Nephron (organoid): Measurements from ENCODE around the gene PDCD4.

Experiments used
- H3K27ac Mint-ChIP-seq, 3 experiments: 2 replicates each; pipeline ENCODE4 v1.8.0; 2020; ENCODE audit warnings: mixed read lengths in 3 of 3, mild to moderate bottlenecking in 2 of 3, moderate library complexity in 1 of 3
- H3K27me3 Mint-ChIP-seq: 2 replicates; pipeline ENCODE4 v1.8.0; 2021; ENCODE audit warnings: low read depth, mild to moderate bottlenecking, moderate library complexity, mixed read lengths
- H3K36me3 Mint-ChIP-seq: 2 replicates; pipeline ENCODE4 v1.8.0; 2020; ENCODE audit warnings: low read depth, mixed read lengths
- H3K4me1 Mint-ChIP-seq: 2 replicates; pipeline ENCODE4 v1.8.0; 2020; ENCODE audit warnings: mixed read lengths
- H3K4me3 Mint-ChIP-seq, 3 experiments: 2 replicates each; pipeline ENCODE4 v1.8.0; 2020; ENCODE audit warnings: mild to moderate bottlenecking in 3 of 3, mixed read lengths in 3 of 3, moderate library complexity in 2 of 3
- H3K9me3 Mint-ChIP-seq: 2 replicates; pipeline ENCODE4 v1.8.0; 2020; ENCODE audit warnings: mixed read lengths
- CTCF ChIP-seq, 3 experiments: fragments of 200-600 bp; sonication (generic); IDR thresholded peaks; one replicate each; pipeline ENCODE4 v1.5.0; 2021; ENCODE audit warnings: antibody characterized with exemption in 3 of 3; ENCODE audit not compliant: unreplicated experiment in 3 of 3

The PDCD4 gene

DNA sequence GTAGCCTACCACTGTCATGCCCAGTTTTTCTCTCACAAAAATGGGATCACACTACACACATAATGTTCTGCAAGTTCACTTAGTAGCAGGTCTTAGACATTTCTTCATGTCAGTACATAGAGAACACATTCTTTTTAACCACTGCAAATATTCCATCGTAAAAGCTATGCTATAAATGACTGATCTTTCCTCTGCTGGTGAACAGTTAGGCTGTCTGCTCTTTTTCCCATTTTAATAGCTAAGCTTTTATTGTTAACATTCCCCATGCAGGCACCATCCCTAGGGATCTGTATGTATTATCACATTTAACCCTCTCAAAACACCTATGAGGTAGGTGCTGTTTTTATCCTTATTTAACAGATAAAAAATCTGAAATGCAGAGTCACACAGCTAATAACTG, 46.2 kb upstream of the PDCD4 start:
- peak overlapping the region; percentile 64 to 97 (median 64) for H3K27ac Mint-ChIP-seq

DNA sequence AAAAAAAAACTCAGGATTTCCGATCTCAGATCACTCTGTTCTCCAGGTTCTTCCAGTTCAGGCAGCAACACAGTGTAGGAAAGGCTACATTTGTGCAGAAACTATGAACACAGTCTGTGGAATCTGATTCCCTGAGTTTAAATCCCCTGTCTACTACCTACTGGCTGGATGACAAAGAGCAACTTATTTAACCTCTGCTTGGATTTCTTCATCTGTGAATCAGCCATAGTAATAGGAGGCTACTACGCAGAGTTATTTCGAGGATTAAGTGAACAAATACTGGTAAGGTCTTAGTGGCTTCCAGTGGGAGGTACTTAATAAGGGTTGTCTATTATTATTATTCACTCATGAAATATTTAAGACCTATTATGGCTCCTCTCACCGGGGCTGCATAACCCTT, 44.3 kb upstream of the PDCD4 start:
- H3K27ac Mint-ChIP-seq, result peak overlapping the region; percentile 40 to 81 (median 58)
- TF ChIP-seq CTCF (IDR thresholded peaks at IDR 0.05; ENCODE audit: unreplicated experiment in 3 of 3), result no peak
- no peak overlapping the region for H3K4me3 Mint-ChIP-seq
- peaks cover 4% of the 10 kb centered on the region for H3K27me3 Mint-ChIP-seq
- H3K9me3 Mint-ChIP-seq, result no peaks in the 10 kb centered on the region
- no peaks in the 10 kb centered on the region for H3K36me3 Mint-ChIP-seq
- H3K4me1 Mint-ChIP-seq, result peaks cover 51% of the 10 kb centered on the region

More for the DNA sequence above, 46.2 kb upstream of the PDCD4 start:
- Mint-ChIP-seq H3K4me3 (no peak overlapping the region), H3K4me1 (peaks cover 69% of the 10 kb centered on the region), H3K36me3 (no peaks in the 10 kb centered on the region), H3K9me3 (no peaks in the 10 kb centered on the region), H3K27me3 (no peaks in the 10 kb centered on the region)
- TF ChIP-seq CTCF (IDR thresholded peaks at IDR 0.05; ENCODE audit: unreplicated experiment in 3 of 3), result no peak

DNA sequence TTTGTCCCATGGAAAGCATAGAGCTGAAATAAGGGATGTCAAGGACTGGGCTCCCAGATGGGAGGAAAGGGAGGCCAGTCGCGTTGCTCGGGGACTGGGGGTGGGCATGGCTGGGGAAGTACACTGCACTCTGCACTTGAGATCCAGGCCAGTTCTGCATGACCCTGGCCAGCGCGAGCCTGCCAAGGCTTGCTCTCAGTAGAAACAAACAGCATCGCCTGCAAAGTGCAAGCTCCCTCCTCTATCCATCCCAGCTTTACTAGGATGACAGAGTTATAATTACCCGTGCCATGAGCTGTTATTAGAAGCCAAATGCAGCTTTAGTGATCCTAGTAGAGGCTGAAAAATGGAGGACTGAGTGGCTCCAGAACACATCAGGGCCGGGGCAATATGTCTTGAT, 43.9 kb upstream of the PDCD4 start:
- Mint-ChIP-seq H3K9me3 (no peaks in the 10 kb centered on the region), H3K4me1 (peaks cover 50% of the 10 kb centered on the region), H3K36me3 (no peaks in the 10 kb centered on the region), H3K4me3 (no peak overlapping the region), H3K27ac (peak overlapping the region; percentile 40 to 81 (median 58)), H3K27me3 (peaks cover 4% of the 10 kb centered on the region)
- TF ChIP-seq CTCF (IDR thresholded peaks at IDR 0.05; ENCODE audit: unreplicated experiment in 3 of 3), result no peak

DNA sequence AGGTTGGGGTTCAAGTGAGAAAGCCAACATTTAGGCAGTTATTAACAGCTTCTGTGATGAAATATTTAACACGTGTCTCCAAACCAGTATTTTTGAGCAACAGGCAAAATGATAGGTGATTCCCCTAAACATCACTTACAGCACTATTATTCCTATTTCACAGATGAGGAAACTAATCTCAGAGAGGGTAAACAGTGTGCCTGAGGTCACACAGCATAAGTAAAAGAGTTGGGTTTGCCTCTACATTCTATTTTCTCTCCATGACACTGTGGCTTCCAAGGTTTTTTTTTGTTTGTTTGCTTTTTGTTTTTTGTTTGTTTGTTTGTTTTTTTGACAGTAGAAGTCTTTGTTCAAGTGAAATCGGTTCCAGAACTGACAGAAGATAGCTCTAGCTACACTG, 43.2 kb upstream of the PDCD4 start:
- Mint-ChIP-seq H3K27me3 (peaks cover 4% of the 10 kb centered on the region), H3K36me3 (no peaks in the 10 kb centered on the region), H3K4me3 (no peak overlapping the region), H3K9me3 (no peaks in the 10 kb centered on the region), H3K27ac (peak overlapping the region in 1 of 3 experiments; percentile 81), H3K4me1 (peaks cover 47% of the 10 kb centered on the region)
- TF ChIP-seq CTCF (IDR thresholded peaks at IDR 0.05; ENCODE audit: unreplicated experiment in 3 of 3), result no peak

- no peak for TF ChIP-seq CTCF (IDR thresholded peaks at IDR 0.05; ENCODE audit: unreplicated experiment in 3 of 3)
- no peak overlapping the region for H3K4me3 Mint-ChIP-seq
Measured at GRCh38 chr10:110829721-110830410, 41.9 kb upstream of the PDCD4 start.

More at GRCh38 chr10:110829721-110830410, 41.9 kb upstream of the PDCD4 start:
- H3K36me3 Mint-ChIP-seq, result no peaks in the 10 kb centered on the region
- peak overlapping the region in 1 of 3 experiments; percentile 47 for H3K27ac Mint-ChIP-seq
- H3K27me3 Mint-ChIP-seq, result peaks cover 4% of the 10 kb centered on the region
- peaks cover 47% of the 10 kb centered on the region for H3K4me1 Mint-ChIP-seq
- H3K9me3 Mint-ChIP-seq, result no peaks in the 10 kb centered on the region
